Endothelial cell of umbilical vein (primary cell): ENCODE results near the gene NSMCE3. TPM values are rescaled to one million over a fixed set of nuclear protein-coding genes. Genes with fewer than 3 reads are reported as not detected.

Experiments used
- BruUV-seq: library from RNA; stranded (reverse); fragments of 400-500 nt; replicated peaks from 2 replicates; lab custom pipeline; 2021; lab: Mats Ljungman, UMichigan
- CTCF ChIA-PET: fragments of 300-600, 350-600 bp; sonication (Branson Sonifier 250); formaldehyde crosslinking; loops from one replicate; lab custom pipeline; 2021; ENCODE audit warnings: antibody characterized with exemption, inconsistent platforms; lab: Charles Lee
- POLR2A ChIA-PET: fragments of 300-600, 350-600 bp; sonication (Branson Sonifier 250); formaldehyde crosslinking; loops from one replicate; lab custom pipeline; 2021; ENCODE audit warnings: antibody characterized with exemption, inconsistent platforms; lab: Charles Lee
- DNase-seq: peaks from one replicate; pipeline ENCODE4 v3.0.0-alpha.2; 2011; ENCODE audit warnings: low read depth, low spot score
- FAIRE-seq: peaks from 2 replicates; lab custom pipeline; 2011; peaks lifted over from hg19 to GRCh38; lab: Jason Lieb, UNC
- H2AFZ ChIP-seq: 2 replicates; pipeline ENCODE4 v1.6.0; 2012; ENCODE audit warnings: low read depth, low read length, control low read depth, inconsistent platforms
- H3K27ac ChIP-seq: 2 replicates; pipeline ENCODE4 v1.5.1; 2011; ENCODE audit warnings: low read depth, mild to moderate bottlenecking, control low read depth, low read length, moderate library complexity; ENCODE audit not compliant: insufficient read depth
- H3K27me3 ChIP-seq, 2 experiments: 2 replicates each; pipeline versions ENCODE4 v1.6.0 to v1.6.1; 2011; ENCODE audit warnings: low read length in 2 of 2, mixed read lengths in 1 of 2; ENCODE audit not compliant: control insufficient read depth in 2 of 2, insufficient read depth in 2 of 2
- H3K36me3 ChIP-seq, 2 experiments: 2 replicates in 1 of 2; 3 replicates in 1 of 2; pipeline ENCODE4 v1.5.1; 2011; ENCODE audit warnings: low read length in 2 of 2, mild to moderate bottlenecking in 1 of 2, moderate library complexity in 1 of 2; ENCODE audit not compliant: control insufficient read depth in 2 of 2, insufficient read depth in 2 of 2; ENCODE audit errors: extremely low read depth in 1 of 2
- H3K4me1 ChIP-seq: 3 replicates; pipeline ENCODE4 v1.5.1; 2011; ENCODE audit warnings: mild to moderate bottlenecking, low read length; ENCODE audit not compliant: control insufficient read depth, insufficient read depth; ENCODE audit errors: extremely low read depth
- H3K4me2 ChIP-seq: 2 replicates; pipeline ENCODE4 v1.6.1; 2011; ENCODE audit warnings: low read length, control low read depth, mixed read lengths; ENCODE audit not compliant: insufficient read depth
- H3K4me3 ChIP-seq, 3 experiments: fragments of 200-600 bp in 1 of 3; sonication (generic), shearing (Covaris generic) in 1 of 3; replicated peaks in 1 of 3; 2 replicates each; pipeline ENCODE4 v1.5.1; 2011 to 2016; ENCODE audit warnings: control low read depth in 3 of 3, low read length in 3 of 3, mild to moderate bottlenecking in 2 of 3, inconsistent platforms in 1 of 3, low read depth in 1 of 3, moderate library complexity in 1 of 3; ENCODE audit not compliant: insufficient read depth in 1 of 3
- H3K79me2 ChIP-seq: 2 replicates; pipeline ENCODE4 v1.6.0; 2012; ENCODE audit warnings: low read length, inconsistent platforms; ENCODE audit not compliant: control insufficient read depth, insufficient read depth
- H3K9ac ChIP-seq: replicated peaks from 2 replicates; pipeline ENCODE3; 2011; ENCODE audit warnings: low read length, control low read depth; ENCODE audit not compliant: insufficient read depth; ENCODE audit errors: extremely low read depth
- H3K9me1 ChIP-seq: replicated peaks from 3 replicates; pipeline ENCODE4 v1.6.0; 2011; ENCODE audit warnings: mild to moderate bottlenecking, low read length; ENCODE audit not compliant: control insufficient read depth, insufficient read depth; ENCODE audit errors: extremely low read depth
- H3K9me3 ChIP-seq: replicated peaks from 2 replicates; pipeline ENCODE4 v1.5.1; 2012; ENCODE audit warnings: low read length, inconsistent platforms; ENCODE audit not compliant: control insufficient read depth, insufficient read depth
- H4K20me1 ChIP-seq: replicated peaks from 2 replicates; pipeline ENCODE3; 2011; ENCODE audit warnings: mild to moderate bottlenecking, low read length; ENCODE audit not compliant: control insufficient read depth, insufficient read depth; ENCODE audit errors: extremely low read depth
- EZH2 ChIP-seq: IDR thresholded peaks from 2 replicates; pipeline ENCODE4 v1.6.1; 2012; ENCODE audit warnings: borderline replicate concordance, low read depth, mild to moderate bottlenecking, moderate library complexity, low read length, inconsistent platforms; ENCODE audit not compliant: severe bottlenecking
- FOS ChIP-seq: IDR thresholded peaks from 2 replicates; pipeline ENCODE4 v1.6.1; 2011; ENCODE audit warnings: mild to moderate bottlenecking, low read length, moderate library complexity, borderline replicate concordance; ENCODE audit not compliant: insufficient read depth
- GATA2 ChIP-seq: IDR thresholded peaks from 2 replicates; pipeline ENCODE4 v1.7.0; 2011; ENCODE audit warnings: low read depth, mild to moderate bottlenecking, moderate library complexity, mixed read lengths, low read length; ENCODE audit not compliant: insufficient read length, insufficient read depth
- JUN ChIP-seq: IDR thresholded peaks from 2 replicates; pipeline ENCODE4 v1.6.1; 2011; ENCODE audit warnings: borderline replicate concordance, low read depth; ENCODE audit not compliant: insufficient read length, insufficient read depth
- MAX ChIP-seq: IDR thresholded peaks from 2 replicates; pipeline ENCODE4 v1.6.1; 2011; ENCODE audit not compliant: insufficient read depth, insufficient read length
- MYC ChIP-seq: IDR thresholded peaks from one replicate; pipeline ENCODE4 v1.6.1; 2011; ENCODE audit warnings: mild to moderate bottlenecking, low read depth, low read length
- POLR2A ChIP-seq: IDR thresholded peaks from 2 replicates; pipeline ENCODE4 v1.6.1; 2012; ENCODE audit warnings: low read depth, mild to moderate bottlenecking, control low read depth, low read length
- POLR2AphosphoS5 ChIP-seq: IDR thresholded peaks from 2 replicates; pipeline ENCODE4 v1.6.1; 2012; ENCODE audit warnings: low read depth, mild to moderate bottlenecking, control low read depth, low read length, moderate library complexity; ENCODE audit not compliant: insufficient read depth
- dilution Hi-C: fragments of 300-500 bp; cut with MboI; formaldehyde crosslinking; loops from one replicate; pipeline ENCODE4 v1.15.0; 2019; ENCODE audit warnings: low sequenced_read_pairs; ENCODE audit not compliant: extremely low pct_ligation_motif_present
- intact Hi-C: fragments of 100-400 bp; cut with micrococcal nuclease; formaldehyde crosslinking; loops from one replicate; pipeline ENCODE4 v1.10.0; 2022
- polyA plus RNA-seq, 4 experiments: library from polyadenylated mRNA; depleted of rRNA in 3 of 4; stranded (reverse) in 3 of 4; unstranded in 1 of 4; fragments of >200 nt; gene quantifications; 2 replicates each; pipeline versions ENCODE4 v1.2.1 to v1.2.3, GENCODE V29; 2011 to 2012; ENCODE audit warnings: missing spikeins in 1 of 4
- total RNA-seq: library from RNA; stranded (reverse); gene quantifications from 2 replicates; pipeline ENCODE4 v1.2.3, GENCODE V29; 2021

The NSMCE3 gene
- total and polyA plus RNA-seq, 2 donors (not counting 3 experiments of a cell fraction or from before 2014, with no cell fraction given), result 4.5 to 5.8 TPM

DNA sequence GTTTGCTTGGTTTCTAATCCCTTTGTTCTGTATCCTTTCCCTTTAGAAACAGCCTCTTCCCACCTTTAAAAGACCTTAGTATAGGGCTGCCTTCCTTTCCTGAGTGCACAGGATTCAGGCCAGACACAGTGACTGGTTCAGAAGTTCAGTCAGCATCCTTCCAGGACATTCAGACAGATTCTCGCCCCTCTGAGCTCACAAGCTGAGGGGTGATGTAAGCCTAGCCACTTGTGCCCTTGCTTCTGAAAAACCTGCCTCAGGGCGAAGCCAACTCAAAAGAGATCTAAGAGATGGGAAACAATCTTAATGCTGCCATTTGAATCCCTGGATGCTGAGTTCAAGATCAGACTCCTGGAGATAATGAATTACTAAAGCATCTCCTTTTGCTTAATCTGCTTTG, 6.7 kb upstream of the NSMCE3 start:
- intact Hi-C loops (no loop called here), dilution Hi-C loops (no loop called here)
- CTCF ChIA-PET, result no interaction called here
- Histone ChIP-seq H3K79me2 (no peaks in the 10 kb centered on the region), H3K36me3 (no peaks in the 10 kb centered on the region), H4K20me1 (no peaks in the 10 kb centered on the region), H3K9ac (no peak overlapping the region), H2AFZ (no peak overlapping the region), H3K27ac (no peak overlapping the region), H3K4me3 (no peak overlapping the region), H3K9me3 (no peaks in the 10 kb centered on the region), H3K27me3 (peaks cover 0 to 10% of the 10 kb centered on the region in 2 experiments), H3K4me2 (no peak overlapping the region), H3K9me1 (no peaks in the 10 kb centered on the region), H3K4me1 (no peaks in the 10 kb centered on the region)
- DNase-seq, result no peak
- FAIRE-seq, result no peak
- POLR2A ChIA-PET, result no interaction called here
- no peak for TF ChIP-seq GATA2
- TF ChIP-seq FOS, result no peak
- no peak for TF ChIP-seq POLR2AphosphoS5
- TF ChIP-seq MYC, result no peak
- TF ChIP-seq MAX, result no peak
- TF ChIP-seq EZH2, result no peak
- TF ChIP-seq JUN, result no peak
- no peak for TF ChIP-seq POLR2A
- BruUV-seq, result no TSS peak

DNA sequence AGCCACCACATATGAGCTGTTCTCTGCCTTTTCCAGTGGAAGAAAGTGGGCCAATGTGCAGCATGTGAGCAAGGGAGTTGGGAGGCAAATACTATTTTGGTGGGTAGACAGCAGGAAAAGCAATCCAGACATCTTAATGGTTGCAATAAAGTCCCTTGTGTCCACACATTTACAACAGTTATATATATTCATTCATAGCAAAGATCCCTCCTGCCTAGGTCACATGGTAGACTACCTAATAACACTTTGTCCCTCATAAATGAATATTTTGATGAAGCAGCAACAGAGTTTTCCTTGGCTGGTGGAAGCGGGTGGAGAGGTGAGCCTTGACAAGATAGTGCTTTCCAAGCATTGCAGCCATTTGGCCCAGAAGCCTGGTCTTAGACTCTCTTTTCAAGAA, 6.2 kb upstream of the NSMCE3 start:
- BruUV-seq, result no TSS peak
- Histone ChIP-seq H3K4me1 (no peaks in the 10 kb centered on the region), H3K36me3 (no peaks in the 10 kb centered on the region), H3K27ac (no peak overlapping the region), H3K9me3 (no peaks in the 10 kb centered on the region), H4K20me1 (no peaks in the 10 kb centered on the region), H2AFZ (no peak overlapping the region), H3K9ac (no peak overlapping the region), H3K27me3 (peaks cover 0 to 10% of the 10 kb centered on the region in 2 experiments), H3K4me3 (no peak overlapping the region), H3K4me2 (no peak overlapping the region), H3K79me2 (no peaks in the 10 kb centered on the region), H3K9me1 (no peaks in the 10 kb centered on the region)
- dilution Hi-C loops, result no loop called here
- CTCF ChIA-PET, result no interaction called here
- TF ChIP-seq MAX, result no peak
- TF ChIP-seq FOS, result no peak
- TF ChIP-seq JUN, result no peak
- no peak for TF ChIP-seq POLR2AphosphoS5
- no peak for TF ChIP-seq GATA2
- TF ChIP-seq POLR2A, result no peak
- FAIRE-seq (no peak), DNase-seq (no peak)
- intact Hi-C loops, result no loop called here
- POLR2A ChIA-PET, result no interaction called here
